Fibroblast of lung (primary cell): ENCODE measurements around the gene CCDC169. TPM values are rescaled to one million over a fixed set of nuclear protein-coding genes. Genes with fewer than 3 reads are reported as not detected.

Source experiments
- DNase-seq, 2 donors: peaks; one replicate each; pipeline versions ENCODE4 v3.0.0 to v3.0.0-alpha.2; 2010; ENCODE audit warnings: low read depth in 2 of 2
- H2AFZ ChIP-seq: 2 replicates; pipeline ENCODE4 v1.5.1; 2012; ENCODE audit warnings: low read length, control low read depth, inconsistent platforms
- H3K27ac ChIP-seq: 2 replicates; pipeline ENCODE4 v1.5.1; 2011; ENCODE audit warnings: low read length, control low read depth; ENCODE audit not compliant: insufficient read depth
- H3K27me3 ChIP-seq: 2 replicates; pipeline ENCODE4 v1.5.1; 2011; ENCODE audit warnings: mild to moderate bottlenecking, low read length; ENCODE audit not compliant: control insufficient read depth, insufficient read depth
- H3K36me3 ChIP-seq: 2 replicates; pipeline ENCODE4 v1.5.1; 2011; ENCODE audit warnings: low read length; ENCODE audit not compliant: control insufficient read depth, insufficient read depth
- H3K4me1 ChIP-seq: 2 replicates; pipeline ENCODE4 v1.5.1; 2011; ENCODE audit warnings: low read length; ENCODE audit not compliant: control insufficient read depth, insufficient read depth; ENCODE audit errors: extremely low read depth
- H3K4me2 ChIP-seq: 2 replicates; pipeline ENCODE4 v1.5.1; 2011; ENCODE audit warnings: low read length, control low read depth; ENCODE audit not compliant: insufficient read depth; ENCODE audit errors: extremely low read depth
- H3K4me3 ChIP-seq, 4 experiments: fragments of 200-600 bp in 1 of 4; sonication (generic) in 1 of 4; replicated peaks in 1 of 4; 2 replicates each; pipeline ENCODE4 v1.5.1; 2011 to 2016; ENCODE audit warnings: low read length in 4 of 4, low read depth in 3 of 4, mild to moderate bottlenecking in 3 of 4, control low read depth in 2 of 4, inconsistent platforms in 1 of 4, mixed read lengths in 1 of 4; ENCODE audit not compliant: insufficient read depth in 1 of 4; ENCODE audit errors: control extremely low read depth in 1 of 4
- H3K79me2 ChIP-seq: 2 replicates; pipeline ENCODE4 v1.5.1; 2012; ENCODE audit warnings: mild to moderate bottlenecking, low read length, inconsistent platforms; ENCODE audit not compliant: control insufficient read depth, insufficient read depth
- H3K9ac ChIP-seq: 2 replicates; pipeline ENCODE4 v1.5.1; 2011; ENCODE audit warnings: mild to moderate bottlenecking, low read length, control low read depth; ENCODE audit not compliant: insufficient read depth
- H3K9me3 ChIP-seq: 2 replicates; pipeline ENCODE4 v1.5.1; 2012; ENCODE audit warnings: low read depth, low read length; ENCODE audit not compliant: control insufficient read depth, insufficient read depth
- H4K20me1 ChIP-seq: 2 replicates; pipeline ENCODE4 v1.5.1; 2011; ENCODE audit warnings: low read length; ENCODE audit not compliant: control insufficient read depth, insufficient read depth; ENCODE audit errors: extremely low read depth
- EZH2 ChIP-seq: IDR thresholded peaks from 2 replicates; pipeline ENCODE4 v1.5.1; 2012; ENCODE audit warnings: low read length, control low read depth, mild to moderate bottlenecking; ENCODE audit errors: missing control alignments
- polyA plus RNA-seq, 2 donors: library from polyadenylated mRNA; depleted of rRNA in 1 of 2; stranded (reverse) in 1 of 2; unstranded in 1 of 2; fragments of >200 nt; gene quantifications; 2 replicates each; pipeline ENCODE4 v1.2.1, GENCODE V29; 2011 to 2012; ENCODE audit warnings: missing spikeins in 1 of 2
- total RNA-seq: library from RNA; depleted of rRNA; stranded (reverse); fragments of >200 nt; gene quantifications from 2 replicates; pipeline ENCODE4 v1.2.1, GENCODE V29; 2014
- TF ChIP-seq, protein P1 (sequence below), 2 donors: IDR thresholded peaks in 1 of 2; conservative IDR thresholded peaks in 1 of 2; 1 replicate in 1 of 2; 2 replicates in 1 of 2; pipeline ENCODE4 v1.5.1; 2011 to 2012; ENCODE audit warnings: low read length in 2 of 2, control low read depth in 1 of 2, inconsistent platforms in 1 of 2, low read depth in 1 of 2, mild to moderate bottlenecking in 1 of 2

CCDC169 gene
- total and polyA plus RNA-seq, 2 donors (not counting 1 experiment from before 2014, with no cell fraction given), result 2.9 to 7.1 TPM

DNA sequence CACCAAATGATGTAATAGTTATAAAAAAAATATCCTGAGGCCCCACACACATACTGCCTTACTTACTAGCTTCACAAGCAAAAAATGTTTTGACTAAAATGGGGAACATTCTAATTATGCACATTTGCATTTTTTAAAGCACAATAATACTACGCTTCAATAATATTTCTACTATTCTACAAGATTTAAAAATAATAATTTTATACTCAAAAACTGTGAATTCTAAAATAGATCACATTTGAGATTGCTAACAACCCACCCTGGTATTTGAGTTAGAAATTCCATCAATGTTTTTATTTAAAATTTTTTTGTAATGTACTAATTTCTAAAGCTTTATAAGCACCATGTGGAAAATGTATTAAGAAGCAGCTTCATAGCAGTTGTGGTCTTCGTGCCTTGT is 24.2 kb downstream of the CCDC169 start:
- H3K27me3 ChIP-seq, result no peaks in the 10 kb centered on the region
- no peak overlapping the region for H3K4me2 ChIP-seq
- no peaks in the 10 kb centered on the region for H3K79me2 ChIP-seq
- DNase-seq, result no peak
- no peak for TF ChIP-seq EZH2
- TF ChIP-seq, protein P1, sequence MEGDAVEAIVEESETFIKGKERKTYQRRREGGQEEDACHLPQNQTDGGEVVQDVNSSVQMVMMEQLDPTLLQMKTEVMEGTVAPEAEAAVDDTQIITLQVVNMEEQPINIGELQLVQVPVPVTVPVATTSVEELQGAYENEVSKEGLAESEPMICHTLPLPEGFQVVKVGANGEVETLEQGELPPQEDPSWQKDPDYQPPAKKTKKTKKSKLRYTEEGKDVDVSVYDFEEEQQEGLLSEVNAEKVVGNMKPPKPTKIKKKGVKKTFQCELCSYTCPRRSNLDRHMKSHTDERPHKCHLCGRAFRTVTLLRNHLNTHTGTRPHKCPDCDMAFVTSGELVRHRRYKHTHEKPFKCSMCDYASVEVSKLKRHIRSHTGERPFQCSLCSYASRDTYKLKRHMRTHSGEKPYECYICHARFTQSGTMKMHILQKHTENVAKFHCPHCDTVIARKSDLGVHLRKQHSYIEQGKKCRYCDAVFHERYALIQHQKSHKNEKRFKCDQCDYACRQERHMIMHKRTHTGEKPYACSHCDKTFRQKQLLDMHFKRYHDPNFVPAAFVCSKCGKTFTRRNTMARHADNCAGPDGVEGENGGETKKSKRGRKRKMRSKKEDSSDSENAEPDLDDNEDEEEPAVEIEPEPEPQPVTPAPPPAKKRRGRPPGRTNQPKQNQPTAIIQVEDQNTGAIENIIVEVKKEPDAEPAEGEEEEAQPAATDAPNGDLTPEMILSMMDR (conservative IDR thresholded peaks at IDR 0.05 in 1 of 2, IDR thresholded peaks at IDR 0.05 in 1 of 2; ENCODE audit: low read depth in 1 of 2, low read length in 2 of 2), result no peak
- H2AFZ ChIP-seq, result no peak overlapping the region
- no peaks in the 10 kb centered on the region for H3K9me3 ChIP-seq
- H3K36me3 ChIP-seq, result no peaks in the 10 kb centered on the region
- H3K27ac ChIP-seq, result no peak overlapping the region
- H3K4me3 ChIP-seq, result no peak overlapping the region
- H4K20me1 ChIP-seq, result no peaks in the 10 kb centered on the region
- H3K4me1 ChIP-seq, result no peaks in the 10 kb centered on the region
- H3K9ac ChIP-seq, result no peak overlapping the region

DNA sequence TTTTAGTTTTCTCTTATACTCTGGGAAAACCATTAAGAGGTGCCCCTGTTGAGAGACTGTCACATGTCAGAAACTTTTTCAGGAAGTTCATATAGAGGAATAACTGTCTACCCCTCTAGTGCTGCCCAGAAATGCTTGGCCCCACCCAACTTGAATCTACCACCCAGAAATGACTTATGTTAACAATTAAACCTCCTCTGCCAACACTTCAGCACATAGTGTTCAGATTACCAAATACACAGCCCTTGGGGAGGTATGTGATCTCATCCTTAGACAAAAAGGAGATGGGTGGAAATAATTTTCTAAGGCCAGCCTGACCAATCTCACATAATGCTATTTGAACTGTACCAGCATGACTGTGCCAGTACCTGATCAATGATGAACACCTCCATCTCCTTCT is 35.6 kb downstream of the CCDC169 start:
- Histone ChIP-seq H3K9ac (no peak overlapping the region), H2AFZ (no peak overlapping the region), H3K36me3 (no peaks in the 10 kb centered on the region), H3K9me3 (no peaks in the 10 kb centered on the region), H3K79me2 (no peaks in the 10 kb centered on the region), H3K4me2 (no peak overlapping the region), H3K4me1 (no peaks in the 10 kb centered on the region), H4K20me1 (no peaks in the 10 kb centered on the region), H3K27ac (no peak overlapping the region), H3K4me3 (no peak overlapping the region), H3K27me3 (no peaks in the 10 kb centered on the region)
- TF ChIP-seq, protein P1 (conservative IDR thresholded peaks at IDR 0.05 in 1 of 2, IDR thresholded peaks at IDR 0.05 in 1 of 2; ENCODE audit: low read depth in 1 of 2, low read length in 2 of 2), result no peak
- no peak for TF ChIP-seq EZH2
- DNase-seq, result peak in 1 of 2 donors; percentile 37

DNA sequence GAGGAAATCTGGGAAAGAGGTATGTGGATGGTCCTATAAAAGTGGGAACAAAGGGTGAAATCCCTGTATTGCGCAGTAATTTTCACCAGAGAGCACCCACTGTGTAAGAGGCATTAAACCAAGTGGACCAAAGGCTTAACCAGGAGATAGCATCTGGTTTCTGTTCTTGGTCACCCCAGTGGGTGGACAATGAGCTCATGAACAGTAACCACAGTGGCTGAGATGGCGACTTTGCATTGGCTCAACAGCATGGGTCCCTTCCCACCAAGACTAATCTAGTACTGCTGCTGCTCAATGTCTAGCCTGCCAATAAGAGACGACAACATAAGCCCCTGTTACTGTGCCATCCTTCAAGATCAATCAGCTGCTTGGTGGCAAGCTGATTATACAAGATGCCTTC is 36.6 kb downstream of the CCDC169 start:
- H3K4me3 ChIP-seq, result no peak overlapping the region
- H3K9me3 ChIP-seq, result no peaks in the 10 kb centered on the region
- no peaks in the 10 kb centered on the region for H3K36me3 ChIP-seq
- no peaks in the 10 kb centered on the region for H3K4me1 ChIP-seq
- H2AFZ ChIP-seq, result no peak overlapping the region
- H3K4me2 ChIP-seq, result no peak overlapping the region
- no peaks in the 10 kb centered on the region for H3K79me2 ChIP-seq
- no peaks in the 10 kb centered on the region for H3K27me3 ChIP-seq
- DNase-seq, result peak in 1 of 2 donors; percentile 5
- no peaks in the 10 kb centered on the region for H4K20me1 ChIP-seq
- no peak for TF ChIP-seq EZH2
- H3K9ac ChIP-seq, result no peak overlapping the region
- H3K27ac ChIP-seq, result no peak overlapping the region
